ENCODE measurements around the gene DSCAML1.

The DSCAML1 gene

DNA sequence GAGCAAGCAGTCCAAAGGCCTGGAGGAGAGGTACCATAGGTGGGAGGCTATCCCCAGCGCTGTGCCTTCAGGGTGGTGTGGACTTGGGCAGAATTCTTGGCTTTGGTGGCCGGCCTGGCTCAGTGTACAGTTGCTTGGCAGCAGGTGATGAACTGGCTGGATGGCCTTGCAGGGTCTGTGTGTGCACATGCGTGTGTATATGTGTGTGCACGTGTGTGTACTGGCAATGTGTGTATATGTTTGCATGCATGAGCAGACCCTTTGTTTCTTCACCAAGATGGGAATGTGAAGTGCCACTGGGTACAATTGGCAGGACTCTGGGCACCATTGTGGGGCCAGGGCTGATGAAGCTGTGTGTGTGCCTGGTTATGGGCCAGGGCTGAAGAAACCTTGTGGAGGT, 416.3 kb downstream of the DSCAML1 start:
- Mint-ChIP-seq H3K27ac (no peak overlapping the region), H3K36me3 (ENCODE audit: low read depth) (peaks cover 6% of the 10 kb centered on the region), H3K4me3 (no peak overlapping the region), H3K9me3 (no peaks in the 10 kb centered on the region), H3K27me3 (ENCODE audit: low read depth) (no peaks in the 10 kb centered on the region), H3K4me1 (ENCODE audit: low read depth) (no peaks in the 10 kb centered on the region)

DNA sequence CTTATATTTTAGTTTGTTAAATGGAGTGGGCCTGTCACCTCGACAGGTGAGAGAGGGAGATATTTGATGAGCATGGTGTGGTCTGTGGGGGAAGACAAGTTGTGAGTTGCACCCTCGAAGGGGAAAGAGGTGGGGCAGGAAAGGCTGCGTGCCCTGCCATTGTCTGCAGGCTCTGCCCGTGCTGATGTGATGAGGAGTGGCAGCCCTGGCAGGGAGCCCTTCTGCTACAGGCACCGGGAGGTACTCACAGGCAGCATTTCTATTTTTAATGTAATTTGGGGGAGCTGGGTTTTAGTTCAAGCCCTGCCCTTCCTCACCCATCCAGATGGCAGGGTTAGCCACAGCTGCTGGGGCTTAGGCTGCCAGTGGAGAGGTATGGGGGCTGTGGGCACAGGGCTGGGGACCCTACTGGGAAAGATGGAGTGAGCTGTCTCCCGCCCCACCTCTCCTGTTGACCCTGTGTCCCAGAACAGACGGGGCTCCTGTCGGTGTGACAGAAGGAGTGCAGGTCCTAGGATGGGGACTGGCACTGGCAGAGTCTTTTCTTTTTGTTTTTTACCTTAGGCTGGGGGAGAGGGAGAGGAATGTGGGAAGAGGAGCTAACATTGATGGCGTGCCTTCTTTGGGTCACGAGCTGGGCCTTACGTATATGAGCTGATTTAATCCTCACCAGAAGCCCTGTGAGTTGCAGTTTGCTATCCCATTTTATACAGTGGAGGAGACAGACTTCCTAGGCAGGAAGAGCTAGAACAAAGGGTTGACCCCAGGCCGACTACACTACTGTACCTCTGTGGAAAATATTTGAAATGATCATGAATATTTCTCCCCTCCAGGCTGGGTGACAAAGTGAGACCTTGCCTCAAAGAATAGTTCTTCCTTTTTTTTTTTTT, 417.8 kb downstream of the DSCAML1 start:
- Mint-ChIP-seq H3K36me3 (ENCODE audit: low read depth) (peaks cover 7% of the 10 kb centered on the region), H3K4me3 (no peak overlapping the region), H3K27ac (no peak overlapping the region), H3K27me3 (ENCODE audit: low read depth) (no peaks in the 10 kb centered on the region), H3K4me1 (ENCODE audit: low read depth) (no peaks in the 10 kb centered on the region), H3K9me3 (no peaks in the 10 kb centered on the region)

Data from T-helper 1 cell treated with Interleukin-12 subunit alpha and Interleukin-12 subunit beta and Interleukin-4 antibody, amounts not matched to agents 30 μg/mL and 1 μg/mL, for 36 hours (primary cell).